ENCODE data around the gene PRR7.

DNA sequence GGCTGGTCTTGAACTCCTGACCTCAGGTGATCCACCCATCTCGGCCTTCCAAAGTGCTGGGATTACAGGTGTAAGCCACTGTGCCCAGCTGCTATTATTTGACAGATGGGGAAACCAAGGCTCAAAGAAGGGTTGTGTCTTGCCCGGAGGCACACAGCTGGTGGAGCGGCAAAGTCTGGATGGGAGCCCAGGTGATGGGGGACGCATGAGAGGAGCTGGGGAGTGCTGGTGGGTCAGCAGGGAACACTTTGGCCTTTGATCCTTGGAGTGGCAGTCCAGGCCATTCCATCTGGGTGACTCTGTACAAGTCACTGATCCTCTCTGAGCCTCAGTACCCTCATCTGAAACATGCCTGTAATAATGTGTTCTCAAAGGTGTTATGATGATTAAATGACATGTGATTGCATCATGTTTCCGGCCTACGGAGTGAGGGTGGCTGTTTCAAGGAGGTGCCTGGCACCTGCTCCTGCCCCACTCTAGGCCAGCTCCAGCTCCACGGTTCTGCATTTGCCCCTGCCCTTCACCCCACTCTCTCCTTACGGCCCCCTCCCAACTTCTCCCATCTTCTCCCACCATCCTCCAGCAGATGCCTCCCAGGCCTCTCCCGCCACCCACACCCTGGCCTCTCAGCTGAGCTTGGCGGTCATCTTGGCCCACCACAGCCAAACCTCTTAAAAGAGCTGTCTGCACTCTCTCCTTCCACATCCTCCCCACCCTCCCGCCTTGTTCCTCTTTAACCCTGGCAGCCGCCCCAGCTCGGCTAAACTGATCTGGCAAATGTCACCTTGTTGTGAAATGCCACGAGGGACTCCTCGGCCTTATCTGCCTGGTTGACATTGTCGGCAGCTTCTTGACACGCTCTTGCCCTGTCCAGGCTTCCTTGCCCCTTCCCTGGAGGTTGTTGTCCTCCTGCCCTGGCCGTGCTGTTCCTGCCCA, 32.4 kb downstream of the PRR7 start:
- TF ChIP-seq POLR2A (IDR thresholded peaks at IDR 0.05; ENCODE audit: low read depth, low read length) (no peak), POLR2AphosphoS5 (IDR thresholded peaks at IDR 0.05; ENCODE audit: low read depth, low read length) (no peak), TAF1 (IDR thresholded peaks at IDR 0.05; ENCODE audit: borderline replicate concordance, low read depth, low read length) (no peak)
